Activated CD4-positive, alpha-beta T cell treated with anti-CD3 and anti-CD28 coated beads, Interleukin-2, Interleukin-4, amounts not matched to agents 100 ng/mL and 50 ng/mL, durations not matched to agents 16 hours and 8 hours (primary cell): ENCODE results near the gene YBX1.
"Not testable (repeated sequence)": the region's sequence is repeated elsewhere in the genome, so short reads cannot be mapped to it uniquely, and the experiment has no call there.

Source experiments
- DNase-seq: peaks from one replicate; pipeline ENCODE4 v3.0.0-alpha.2; 2020; ENCODE audit warnings: low spot score

YBX1 gene

DNA sequence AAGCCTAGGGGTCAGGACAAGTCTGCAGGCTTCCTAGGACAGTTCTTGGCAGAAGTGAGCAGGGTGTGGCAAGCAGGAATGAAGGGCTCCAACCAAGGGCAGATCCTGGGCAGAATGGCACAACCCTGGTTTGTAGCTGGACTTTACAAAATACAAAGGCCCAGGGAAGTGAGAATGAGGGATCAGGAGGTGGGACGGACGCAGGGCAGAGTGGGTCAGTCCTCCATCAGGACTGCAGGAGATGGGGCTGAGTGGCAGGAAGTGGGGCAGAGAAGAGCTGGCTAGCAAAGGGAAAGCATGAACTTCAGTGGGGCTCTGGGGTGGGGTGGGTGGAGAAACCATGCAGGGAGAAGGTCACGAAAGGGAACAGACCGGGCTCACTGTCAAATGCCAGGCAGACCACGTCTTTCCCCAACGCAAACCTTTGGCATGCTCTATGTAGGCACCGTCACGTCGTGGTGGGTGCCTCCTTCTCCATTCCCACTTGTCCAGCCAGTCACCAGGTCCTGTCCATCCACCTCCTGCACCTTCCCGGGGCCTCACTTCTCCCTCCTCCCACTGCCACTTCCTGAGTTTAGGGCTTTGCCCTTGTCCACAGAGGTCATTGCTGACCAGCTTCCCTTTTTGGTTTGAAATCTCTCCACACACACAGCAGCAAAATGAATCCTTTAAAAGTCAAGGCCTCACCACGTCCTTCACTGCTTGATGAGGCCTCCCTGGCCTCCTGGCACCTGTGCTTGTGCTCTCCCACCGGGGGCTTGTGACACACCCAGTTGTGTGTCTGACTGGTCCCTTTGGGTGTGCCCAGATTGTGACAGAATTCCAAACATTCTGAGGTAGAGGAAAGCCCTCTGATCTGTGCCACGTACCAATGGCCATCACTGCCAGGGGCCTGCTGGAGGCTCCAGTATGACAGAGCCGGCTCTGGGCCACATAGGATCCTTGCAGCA is 66.5 kb downstream of the YBX1 start:
- no peak for DNase-seq

- no peak for DNase-seq
Measured at GRCh38 chr1:42750041-42750440, 67.8 kb downstream of the YBX1 start.

DNA sequence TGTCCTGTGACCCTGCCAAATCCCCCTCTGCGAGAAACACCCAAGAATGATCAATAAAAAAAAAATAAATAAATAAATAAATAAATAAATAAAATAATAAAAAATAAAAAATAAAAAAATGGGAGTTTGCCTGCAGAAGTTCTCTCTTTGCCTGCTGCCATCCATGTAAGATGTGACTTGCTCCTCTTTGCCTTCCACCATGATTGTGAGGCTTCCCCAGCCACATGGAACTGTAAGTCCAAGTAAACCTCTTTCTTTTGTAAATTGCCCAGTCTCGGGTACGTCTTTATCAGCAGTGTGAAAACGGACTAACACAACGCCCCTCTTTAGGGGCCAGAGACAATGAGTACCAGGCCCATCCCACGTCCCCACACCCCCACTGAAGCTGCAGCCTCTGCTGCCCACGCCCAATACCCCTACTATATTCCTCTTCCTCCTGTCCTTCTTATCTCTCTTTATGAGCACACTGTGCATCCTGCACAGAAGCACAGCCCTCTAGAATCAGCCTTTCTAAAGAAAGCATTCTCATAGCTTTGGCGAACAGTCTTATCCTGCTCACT is 69.4 kb downstream of the YBX1 start:
- not testable (repeated sequence) for DNase-seq

- DNase-seq = no peak
Measured at GRCh38 chr1:42752284-42752683, 70.1 kb downstream of the YBX1 start.

DNA sequence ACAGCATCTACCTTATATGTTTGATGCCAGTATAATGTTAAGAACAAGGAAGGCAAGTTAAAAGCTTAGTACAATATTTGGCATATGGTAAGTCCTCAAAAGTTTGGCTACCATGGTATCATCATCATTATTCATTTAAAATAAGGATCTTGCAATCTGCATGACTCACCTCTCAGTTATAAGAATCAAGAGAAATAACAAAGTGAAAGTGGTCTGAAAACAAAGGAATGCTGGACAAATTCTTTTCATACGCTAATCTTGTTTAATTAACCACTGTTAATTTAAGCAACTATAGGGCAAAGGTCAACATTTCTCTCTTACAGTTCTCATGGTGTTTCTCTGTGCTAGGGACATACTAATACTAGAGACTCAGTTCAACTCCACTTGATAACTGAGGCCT is 70.9 kb downstream of the YBX1 start:
- DNase-seq = no peak
